Stomach (tissue), 9 donors: Measurements from ENCODE around the gene ZNF507. TPM values are rescaled to one million over a fixed set of nuclear protein-coding genes. Genes with fewer than 3 reads are reported as not detected.

Experiments used
- DNase-seq, 2 donors: peaks; one replicate each; pipeline versions ENCODE4 v3.0.0 to v3.0.0-alpha.2; 2013 to 2019
- H3K27ac ChIP-seq, 5 donors: fragments of 200-600 bp in 4 of 5; sonication (generic) in 4 of 5; one replicate each; pipeline ENCODE4 v1.5.1; 2013 to 2019; ENCODE audit warnings: mild to moderate bottlenecking in 1 of 5, moderate library complexity in 1 of 5
- H3K27me3 ChIP-seq, 3 donors: fragments of 200-600 bp; sonication (generic); one replicate each; pipeline ENCODE4 v1.5.1; 2017 to 2019; ENCODE audit warnings: mixed run types in 1 of 3
- H3K36me3 ChIP-seq, 4 donors: fragments of 200-600 bp; sonication (generic); 1 replicate in 3 of 4; 2 replicates in 1 of 4; pipeline ENCODE4 v1.5.1; 2016 to 2019
- H3K4me1 ChIP-seq, 4 donors: fragments of 200-600 bp; sonication (generic); one replicate each; pipeline ENCODE4 v1.5.1; 2016 to 2019
- H3K4me3 ChIP-seq, 4 donors: fragments of 200-600 bp; sonication (generic) in 3 of 4; one replicate each; pipeline ENCODE4 v1.5.1; 2016 to 2019; ENCODE audit warnings: mild to moderate bottlenecking in 1 of 4
- H3K9me3 ChIP-seq, 4 donors: fragments of 200-600 bp; sonication (generic); one replicate each; pipeline ENCODE4 v1.5.1; 2016 to 2019
- EP300 ChIP-seq: sonication (generic); formaldehyde crosslinking; IDR thresholded peaks from one replicate; pipeline ENCODE4 v1.6.1; 2017; ENCODE audit warnings: antibody characterized with exemption
- POLR2A ChIP-seq, 4 donors: fragments of 450-650 bp; IDR thresholded peaks; one replicate each; pipeline ENCODE4 v1.6.1; 2016; ENCODE audit warnings: antibody characterized with exemption in 4 of 4, control low read depth in 2 of 4, mild to moderate bottlenecking in 1 of 4, moderate library complexity in 1 of 4
- POLR2AphosphoS5 ChIP-seq, 3 donors: sonication (generic); formaldehyde crosslinking; IDR thresholded peaks; one replicate each; pipeline ENCODE4 v1.6.1; 2016; ENCODE audit warnings: antibody characterized with exemption in 3 of 3
- WGBS, 5 donors: extraction: QIAGEN DNeasy Blood & Tissue Kit in 3 of 5; methylation state at CpG; one replicate each; pipeline versions ENCODE4 v1.1.5 to v1.1.7; 2013 to 2018; 5-methylcytosine and 5-hydroxymethylcytosine counted together
- intact Hi-C: fragments of 100-400 bp; cut with DNase I; formaldehyde crosslinking; loops from one replicate; pipeline ENCODE4 v1.15.1; 2023; ENCODE audit warnings: low total_unique reads
- polyA plus RNA-seq, 3 donors: library from polyadenylated mRNA; stranded (reverse); fragments of 200-250 nt; gene quantifications; one replicate each; pipeline ENCODE4 v1.2.3, GENCODE V29; 2013
- total RNA-seq, 5 donors: library from RNA; depleted of rRNA; stranded (reverse); fragments of >200 nt; gene quantifications; one replicate each; pipeline versions ENCODE4 v1.1.0 to v1.2.3, GENCODE V29; 2014 to 2016
- TF ChIP-seq, protein P1 (sequence below), 7 experiments: fragments of 450-650 bp in 4 of 7; fragments of 200-600 bp in 3 of 7; sonication (generic) in 3 of 7; IDR thresholded peaks; one replicate each; pipeline ENCODE4 v1.5.1; 2016 to 2019; ENCODE audit warnings: antibody characterized with exemption in 7 of 7, control low read depth in 2 of 7, mild to moderate bottlenecking in 1 of 7
- donor health status: healthy with polysubstance abuse.
- donor health status: Bipolar disorder and iron deficiency.
- donor health status: healthy.

Gene ZNF507
- total and polyA plus RNA-seq, 8 donors: 2.8 to 76.5 (median 16.9) TPM

DNA sequence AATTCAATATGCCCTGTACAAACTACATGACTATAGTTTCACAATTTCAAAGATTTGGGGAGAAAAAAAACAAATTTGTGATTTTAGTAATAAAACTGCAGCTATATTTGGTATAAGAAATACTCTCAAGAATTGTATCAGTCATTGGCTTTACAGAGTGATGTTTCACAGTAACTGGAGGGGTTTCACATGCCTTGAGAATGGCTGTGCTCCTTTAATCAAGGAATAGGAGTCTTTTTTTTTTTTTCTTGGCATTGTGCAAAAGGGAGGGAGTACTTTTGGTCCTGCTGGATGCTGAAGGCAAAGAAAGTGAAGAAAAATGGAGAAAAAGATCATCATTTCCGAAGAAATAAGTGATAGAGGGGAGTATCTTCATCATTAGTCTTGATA lies 6.8 kb downstream of the ZNF507 start:
- intact Hi-C loops: no loop called here
- 87 to 100% (median 100%) methylated on average over 1 of the region's 1 CpG for WGBS, 5 donors
- H3K9me3 ChIP-seq: no peaks in the 10 kb centered on the region
- H3K27me3 ChIP-seq: no peaks in the 10 kb centered on the region
- H3K4me3 ChIP-seq: no peak overlapping the region
- H3K27ac ChIP-seq: peak overlapping the region in 4 of 5 donors; percentile 13 to 78 (median 39)
- peaks cover 31 to 80% (median 54%) of the 10 kb centered on the region in 4 donors for H3K4me1 ChIP-seq
- TF ChIP-seq POLR2A (IDR thresholded peaks at IDR 0.05): no peak
- no peak for DNase-seq
- H3K36me3 ChIP-seq: peaks cover 21 to 74% (median 63%) of the 10 kb centered on the region in 4 donors

DNA sequence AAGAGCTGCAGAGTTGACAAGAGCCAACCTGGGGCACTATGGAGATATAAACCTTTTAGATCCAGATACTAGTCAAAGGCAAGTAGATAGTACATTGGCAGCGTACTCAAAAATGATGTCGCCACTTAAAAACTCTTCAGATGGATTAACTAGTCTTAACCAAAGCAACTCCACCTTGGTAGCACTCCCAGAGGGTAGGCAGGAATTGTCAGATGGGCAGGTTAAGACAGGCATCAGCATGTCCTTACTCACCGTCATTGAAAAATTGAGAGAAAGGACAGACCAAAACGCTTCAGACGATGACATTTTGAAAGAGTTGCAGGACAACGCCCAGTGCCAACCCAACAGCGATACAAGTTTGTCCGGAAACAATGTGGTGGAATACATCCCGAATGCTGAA lies 8.9 kb downstream of the ZNF507 start:
- Histone ChIP-seq H3K9me3 (no peaks in the 10 kb centered on the region), H3K27me3 (no peaks in the 10 kb centered on the region), H3K27ac (no peak overlapping the region), H3K36me3 (peaks cover 35 to 80% (median 68%) of the 10 kb centered on the region in 4 donors), H3K4me1 (peaks cover 27 to 58% (median 46%) of the 10 kb centered on the region in 4 donors), H3K4me3 (no peak overlapping the region)
- WGBS, 5 donors: 90 to 99% (median 97%) methylated on average over 9 of the region's 9 CpGs
- TF ChIP-seq POLR2A (IDR thresholded peaks at IDR 0.05) (no peak), EP300 (no peak), POLR2AphosphoS5 (IDR thresholded peaks at IDR 0.05) (no peak)
- TF ChIP-seq, protein P1, sequence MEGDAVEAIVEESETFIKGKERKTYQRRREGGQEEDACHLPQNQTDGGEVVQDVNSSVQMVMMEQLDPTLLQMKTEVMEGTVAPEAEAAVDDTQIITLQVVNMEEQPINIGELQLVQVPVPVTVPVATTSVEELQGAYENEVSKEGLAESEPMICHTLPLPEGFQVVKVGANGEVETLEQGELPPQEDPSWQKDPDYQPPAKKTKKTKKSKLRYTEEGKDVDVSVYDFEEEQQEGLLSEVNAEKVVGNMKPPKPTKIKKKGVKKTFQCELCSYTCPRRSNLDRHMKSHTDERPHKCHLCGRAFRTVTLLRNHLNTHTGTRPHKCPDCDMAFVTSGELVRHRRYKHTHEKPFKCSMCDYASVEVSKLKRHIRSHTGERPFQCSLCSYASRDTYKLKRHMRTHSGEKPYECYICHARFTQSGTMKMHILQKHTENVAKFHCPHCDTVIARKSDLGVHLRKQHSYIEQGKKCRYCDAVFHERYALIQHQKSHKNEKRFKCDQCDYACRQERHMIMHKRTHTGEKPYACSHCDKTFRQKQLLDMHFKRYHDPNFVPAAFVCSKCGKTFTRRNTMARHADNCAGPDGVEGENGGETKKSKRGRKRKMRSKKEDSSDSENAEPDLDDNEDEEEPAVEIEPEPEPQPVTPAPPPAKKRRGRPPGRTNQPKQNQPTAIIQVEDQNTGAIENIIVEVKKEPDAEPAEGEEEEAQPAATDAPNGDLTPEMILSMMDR (IDR thresholded peaks at IDR 0.05): no peak
- intact Hi-C loops: no loop called here
- DNase-seq: no peak

DNA sequence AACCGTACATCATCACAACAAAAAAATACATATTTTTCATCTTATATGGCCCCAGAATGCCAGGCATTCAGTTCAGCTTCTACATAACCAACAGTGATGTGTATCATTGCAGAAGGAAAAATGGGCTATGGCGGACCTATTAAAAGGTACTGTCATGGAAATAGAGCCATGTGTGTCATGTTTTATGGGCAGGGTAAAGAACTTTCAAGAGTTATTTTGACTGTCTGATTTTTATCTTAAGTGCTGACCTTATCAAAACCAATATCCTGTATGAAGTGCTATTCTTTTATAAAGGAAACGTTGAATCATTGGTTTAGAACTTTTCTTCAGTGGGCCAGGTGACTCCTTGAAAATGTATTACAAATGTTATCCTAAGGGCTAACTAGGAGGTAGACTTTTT lies 9.9 kb downstream of the ZNF507 start:
- Histone ChIP-seq H3K4me1 (peaks cover 24 to 49% (median 37%) of the 10 kb centered on the region in 4 donors), H3K9me3 (no peaks in the 10 kb centered on the region), H3K4me3 (no peak overlapping the region), H3K27me3 (no peaks in the 10 kb centered on the region), H3K27ac (peak overlapping the region in 1 of 5 donors; percentile 35), H3K36me3 (peaks cover 41 to 80% (median 75%) of the 10 kb centered on the region in 4 donors)
- DNase-seq: no peak
- intact Hi-C loops: no loop called here
- TF ChIP-seq POLR2A (IDR thresholded peaks at IDR 0.05) (no peak), EP300 (no peak), POLR2AphosphoS5 (IDR thresholded peaks at IDR 0.05) (no peak)
- TF ChIP-seq, protein P1 (IDR thresholded peaks at IDR 0.05): no peak
- WGBS, 5 donors: 85 to 91% (median 88%) methylated on average over 3 of the region's 3 CpGs

DNA sequence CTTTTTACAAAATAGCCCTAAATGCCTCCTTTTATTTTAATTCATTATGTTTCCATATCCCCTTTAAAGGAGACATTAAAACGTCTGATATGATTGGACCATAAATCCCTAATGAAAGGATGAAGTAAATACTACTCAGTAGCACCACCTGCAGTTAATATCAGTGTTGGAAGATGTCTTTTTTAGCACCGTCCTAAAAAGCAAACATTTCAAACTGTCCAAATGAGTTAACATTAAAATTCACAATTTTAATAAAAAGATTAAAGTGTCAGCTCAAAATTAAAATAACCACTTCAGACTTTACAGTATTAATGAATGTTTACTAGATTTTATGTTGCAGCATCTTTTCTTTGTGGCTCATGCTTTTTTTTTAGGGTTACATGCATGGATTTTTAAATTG lies 12.3 kb downstream of the ZNF507 start:
- no peak overlapping the region for H3K4me3 ChIP-seq
- H3K27ac ChIP-seq: no peak overlapping the region
- H3K9me3 ChIP-seq: no peaks in the 10 kb centered on the region
- 6 to 19% (median 12%) methylated on average over 2 of the region's 2 CpGs for WGBS, 5 donors
- H3K27me3 ChIP-seq: no peaks in the 10 kb centered on the region
- peaks cover 41 to 95% (median 87%) of the 10 kb centered on the region in 4 donors for H3K36me3 ChIP-seq
- DNase-seq: no peak
- H3K4me1 ChIP-seq: peaks cover 15 to 45% (median 29%) of the 10 kb centered on the region in 4 donors
- intact Hi-C loops: no loop called here
- TF ChIP-seq, protein P1 (IDR thresholded peaks at IDR 0.05): peak in 1 of 7 experiments; percentile 8
- TF ChIP-seq EP300: no peak

DNA sequence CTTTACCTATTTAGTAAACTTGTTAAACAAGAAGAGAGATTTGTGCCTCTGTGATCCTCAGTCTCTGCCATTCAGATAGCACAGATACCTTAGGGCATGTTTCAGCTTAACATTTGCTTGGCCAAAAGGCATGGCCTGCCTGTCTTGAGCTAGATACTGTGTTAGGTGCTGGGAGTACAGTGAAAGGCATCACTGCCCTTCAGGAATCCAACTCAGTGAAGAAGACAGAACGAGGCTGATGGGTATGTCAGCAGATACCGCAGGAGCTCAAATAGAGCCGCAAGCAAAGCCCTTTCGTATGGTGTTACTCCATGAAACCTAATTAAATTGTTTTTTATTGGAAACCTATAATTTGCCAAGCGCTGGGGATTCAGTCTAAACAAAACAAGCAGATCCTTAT lies 12.9 kb downstream of the ZNF507 start:
- peaks cover 21 to 50% (median 35%) of the 10 kb centered on the region in 4 donors for H3K4me1 ChIP-seq
- H3K27ac ChIP-seq: no peak overlapping the region
- DNase-seq: no peak
- H3K4me3 ChIP-seq: no peak overlapping the region
- intact Hi-C loops: no loop called here
- no peaks in the 10 kb centered on the region for H3K27me3 ChIP-seq
- H3K36me3 ChIP-seq: peaks cover 35 to 90% (median 82%) of the 10 kb centered on the region in 4 donors
- no peaks in the 10 kb centered on the region for H3K9me3 ChIP-seq
- TF ChIP-seq POLR2AphosphoS5 (IDR thresholded peaks at IDR 0.05) (no peak), POLR2A (IDR thresholded peaks at IDR 0.05) (no peak), EP300 (no peak)
- TF ChIP-seq, protein P1 (IDR thresholded peaks at IDR 0.05): no peak
- WGBS, 5 donors: 95 to 99% (median 98%) methylated on average over 5 of the region's 5 CpGs
